Erythroblast (primary cell): Measurements from ENCODE around the gene ATRX.

Experiments
- GATA1 ChIP-seq: IDR thresholded peaks from 2 replicates; pipeline ENCODE4 v1.6.1; 2011; ENCODE audit warnings: low read depth, mild to moderate bottlenecking, control low read depth, low read length, moderate library complexity
- POLR2A ChIP-seq: IDR thresholded peaks from 2 replicates; pipeline ENCODE4 v1.6.1; 2011; ENCODE audit warnings: mild to moderate bottlenecking, low read length

GRCh38 chrX:77749695-77750094, 36.3 kb downstream of the ATRX start:
- TF ChIP-seq POLR2A (no peak), GATA1 (no peak)
